ENCODE results near the gene B4GALT3. TPM values are rescaled to one million over a fixed set of nuclear protein-coding genes. Genes with fewer than 3 reads are reported as not detected.

The B4GALT3 gene
- total RNA-seq, 2 experiments from 2014 or later: 36.2 to 41.7 TPM

DNA sequence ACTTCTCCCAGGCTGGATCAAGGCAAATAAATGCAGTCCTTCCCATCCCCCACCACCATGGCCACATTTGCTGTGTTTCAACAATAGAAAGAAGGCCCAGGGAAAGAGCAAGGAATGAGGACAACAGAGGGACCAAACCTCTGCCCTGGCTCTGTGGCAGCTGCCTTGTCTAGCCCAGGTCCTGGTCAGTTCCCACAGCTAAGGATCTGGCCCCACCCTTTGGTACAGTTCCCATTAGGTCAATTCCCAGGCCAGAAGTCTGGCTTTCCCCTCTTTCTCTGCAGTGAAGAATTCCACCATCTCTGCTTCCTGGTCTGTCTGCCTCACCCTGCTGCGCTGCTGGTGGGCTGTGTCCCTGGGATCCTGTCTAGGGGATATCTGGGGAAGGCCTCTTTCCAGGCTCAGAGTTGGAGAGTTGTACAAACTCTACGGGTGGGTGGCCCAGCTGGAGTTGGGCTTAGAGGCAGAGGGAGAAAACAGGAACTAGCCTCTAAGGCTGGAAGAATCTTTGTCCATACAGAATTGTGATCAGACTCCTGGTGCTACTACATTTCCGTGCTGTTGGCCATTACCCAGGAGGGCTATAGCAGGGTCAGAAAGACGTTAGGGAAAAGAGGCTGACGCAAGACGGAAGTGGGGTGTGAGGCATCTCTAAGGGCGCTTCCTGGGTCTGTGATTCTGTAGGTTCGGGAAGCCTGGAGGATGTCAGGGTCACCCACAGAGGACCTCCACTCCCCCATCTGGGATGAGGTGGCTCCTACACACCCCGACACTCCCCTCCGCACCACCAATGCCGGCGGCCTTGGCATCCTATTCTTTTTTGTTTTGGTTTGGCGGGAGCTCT is 23.9 kb upstream of the B4GALT3 start:
- H3K36me3 ChIP-seq (ENCODE audit: insufficient read depth, low read length): peaks cover 14% of the 10 kb centered on the region
- no peaks in the 10 kb centered on the region for H3K9me3 ChIP-seq (ENCODE audit: low read length)
- H3K4me2 ChIP-seq (ENCODE audit: low read length): peak overlapping the region; percentile 63
- no peaks in the 10 kb centered on the region for H3K9me2 ChIP-seq (ENCODE audit: insufficient read depth, low read length)
- H4K20me1 ChIP-seq (ENCODE audit: insufficient read depth, low read length): no peaks in the 10 kb centered on the region
- ChIA-PET CTCF (ENCODE audit: unreplicated experiment) (interaction anchor here (1.4 to 2.4 kb wide), 4 partner anchors 10 to 181 kb away, joined by 4 to 12 read pairs (median 6); partner anchors contain the start of gene TOMM40L), POLR2A (interaction anchor here (0.6 to 2.8 kb wide), 5 partner anchors 10 to 1546 kb away, joined by 3 to 22 read pairs (median 5); no protein-coding TSS in a partner anchor)
- peaks cover 35% of the 10 kb centered on the region for H3K4me1 ChIP-seq (ENCODE audit: insufficient read depth, low read length, poor library complexity, severe bottlenecking)
- TF ChIP-seq EZH2phosphoT487 (IDR thresholded peaks at IDR 0.05; ENCODE audit: borderline replicate concordance, low read depth, low read length): no peak
- TF ChIP-seq, protein P1, sequence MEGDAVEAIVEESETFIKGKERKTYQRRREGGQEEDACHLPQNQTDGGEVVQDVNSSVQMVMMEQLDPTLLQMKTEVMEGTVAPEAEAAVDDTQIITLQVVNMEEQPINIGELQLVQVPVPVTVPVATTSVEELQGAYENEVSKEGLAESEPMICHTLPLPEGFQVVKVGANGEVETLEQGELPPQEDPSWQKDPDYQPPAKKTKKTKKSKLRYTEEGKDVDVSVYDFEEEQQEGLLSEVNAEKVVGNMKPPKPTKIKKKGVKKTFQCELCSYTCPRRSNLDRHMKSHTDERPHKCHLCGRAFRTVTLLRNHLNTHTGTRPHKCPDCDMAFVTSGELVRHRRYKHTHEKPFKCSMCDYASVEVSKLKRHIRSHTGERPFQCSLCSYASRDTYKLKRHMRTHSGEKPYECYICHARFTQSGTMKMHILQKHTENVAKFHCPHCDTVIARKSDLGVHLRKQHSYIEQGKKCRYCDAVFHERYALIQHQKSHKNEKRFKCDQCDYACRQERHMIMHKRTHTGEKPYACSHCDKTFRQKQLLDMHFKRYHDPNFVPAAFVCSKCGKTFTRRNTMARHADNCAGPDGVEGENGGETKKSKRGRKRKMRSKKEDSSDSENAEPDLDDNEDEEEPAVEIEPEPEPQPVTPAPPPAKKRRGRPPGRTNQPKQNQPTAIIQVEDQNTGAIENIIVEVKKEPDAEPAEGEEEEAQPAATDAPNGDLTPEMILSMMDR (conservative IDR thresholded peaks at IDR 0.05; ENCODE audit: low read length): no peak
- no TSS peak for BruUV-seq (replicated peaks)
- peak overlapping the region; percentile 13 for H3K27ac ChIP-seq (ENCODE audit: low read depth, low read length, poor library complexity, severe bottlenecking)
- H2AFZ ChIP-seq (ENCODE audit: low read length): peak overlapping the region; percentile 94
- DNase-seq (ENCODE audit: low spot score): no peak
- peaks cover 4% of the 10 kb centered on the region; the same call in 1 of the 2 replicates for H3K79me2 ChIP-seq (ENCODE audit: insufficient read depth, low read depth, low read length)
- H3K4me3 ChIP-seq (ENCODE audit: low read depth, low read length, poor library complexity, severe bottlenecking): peak overlapping the region; percentile 75
- intact Hi-C loops (cut with micrococcal nuclease; ENCODE audit: unreplicated experiment): no loop called here

- Histone ChIP-seq H3K4me1 (ENCODE audit: insufficient read depth, low read length, poor library complexity, severe bottlenecking) (peaks cover 39% of the 10 kb centered on the region), H4K20me1 (ENCODE audit: insufficient read depth, low read length) (no peaks in the 10 kb centered on the region), H3K27ac (ENCODE audit: low read depth, low read length, poor library complexity, severe bottlenecking) (no peak overlapping the region), H3K9me2 (ENCODE audit: insufficient read depth, low read length) (no peaks in the 10 kb centered on the region), H3K4me3 (ENCODE audit: low read depth, low read length, poor library complexity, severe bottlenecking) (no peak overlapping the region), H3K4me2 (ENCODE audit: low read length) (0 out of 2 replicates have a peak overlapping the region, but pooled peaks have one; percentile 12), H3K36me3 (ENCODE audit: insufficient read depth, low read length) (peaks cover 11% of the 10 kb centered on the region), H2AFZ (ENCODE audit: low read length) (peak overlapping the region; percentile 94), H3K79me2 (ENCODE audit: insufficient read depth, low read depth, low read length) (peaks cover 4% of the 10 kb centered on the region; the same call in 1 of the 2 replicates), H3K9me3 (ENCODE audit: low read length) (no peaks in the 10 kb centered on the region)
- CTCF ChIA-PET (ENCODE audit: unreplicated experiment): interaction anchor here (2.4 kb wide), 1 partner anchor 25 kb away, joined by 12 read pairs; the partner anchor contains the start of gene TOMM40L
- intact Hi-C loops (cut with micrococcal nuclease; ENCODE audit: unreplicated experiment): no loop called here
- DNase-seq (ENCODE audit: low spot score): no peak
- TF ChIP-seq, protein P1 (conservative IDR thresholded peaks at IDR 0.05; ENCODE audit: low read length): no peak
- TF ChIP-seq EZH2phosphoT487 (IDR thresholded peaks at IDR 0.05; ENCODE audit: borderline replicate concordance, low read depth, low read length): no peak
- POLR2A ChIA-PET: interaction anchor here (1.1 to 2.8 kb wide), 2 partner anchors 11 to 14 kb away, joined by 5 to 17 read pairs; no protein-coding TSS in a partner anchor
- no TSS peak for BruUV-seq (replicated peaks)
These were observed 23.2 kb upstream of the B4GALT3 start for GRCh38 chr1:161200421-161200991.

Data from OCI-LY7 (cell line).